Omental fat pad (tissue), 4 donors: Measurements from ENCODE around the gene SLC35F6. TPM values are rescaled to one million over a fixed set of nuclear protein-coding genes. Genes with fewer than 3 reads are reported as not detected.
"Not testable (repeated sequence)": the region's sequence is repeated elsewhere in the genome, so short reads cannot be mapped to it uniquely, and the experiment has no call there.

ENCODE experiments used
- ATAC-seq: fragments of 150-250 bp; one replicate; pipeline ENCODE4 v1.9.1; 2016; ENCODE audit warnings: mild to moderate bottlenecking, moderate library complexity; ENCODE audit not compliant: low FRiP score
- DNase-seq: peaks from one replicate; pipeline ENCODE4 v3.0.0-alpha.2; 2019; ENCODE audit warnings: low spot score
- total RNA-seq, 4 donors: library from RNA; depleted of rRNA; stranded (reverse); fragments of >200 nt; gene quantifications; one replicate each; pipeline ENCODE4 v1.1.0, GENCODE V29; 2016
- TF ChIP-seq, protein P1 (sequence below), 3 donors: fragments of 450-650 bp; IDR thresholded peaks; one replicate each; pipeline ENCODE4 v1.5.1; 2016 to 2017; ENCODE audit warnings: antibody characterized with exemption in 3 of 3, mild to moderate bottlenecking in 3 of 3, moderate library complexity in 2 of 3

Gene SLC35F6
- total RNA-seq, 4 donors from 2014 or later, result 43.0 to 84.9 (median 57.7) TPM

DNA sequence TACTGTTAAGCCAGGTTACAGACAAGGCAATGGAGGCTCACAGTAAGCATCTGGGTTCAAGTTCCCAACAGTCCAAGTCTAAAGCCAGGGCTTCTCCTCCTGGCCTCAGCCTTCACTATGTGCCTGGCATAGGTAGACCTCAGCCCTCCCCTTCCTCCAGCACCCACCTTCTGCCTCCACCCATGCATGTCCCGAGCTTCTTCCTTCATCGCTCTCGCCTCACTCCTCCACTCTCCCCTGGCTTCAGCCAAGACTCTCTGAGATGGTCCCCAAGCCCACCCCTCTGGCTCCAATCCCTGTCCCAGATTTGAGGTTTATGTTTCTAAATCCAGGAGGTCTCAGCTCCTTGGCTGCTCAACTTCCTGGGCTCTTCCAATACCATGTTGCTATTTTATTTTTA, 48.6 kb downstream of the SLC35F6 start:
- DNase-seq (no peak), ATAC-seq (no peak)
- TF ChIP-seq, protein P1, sequence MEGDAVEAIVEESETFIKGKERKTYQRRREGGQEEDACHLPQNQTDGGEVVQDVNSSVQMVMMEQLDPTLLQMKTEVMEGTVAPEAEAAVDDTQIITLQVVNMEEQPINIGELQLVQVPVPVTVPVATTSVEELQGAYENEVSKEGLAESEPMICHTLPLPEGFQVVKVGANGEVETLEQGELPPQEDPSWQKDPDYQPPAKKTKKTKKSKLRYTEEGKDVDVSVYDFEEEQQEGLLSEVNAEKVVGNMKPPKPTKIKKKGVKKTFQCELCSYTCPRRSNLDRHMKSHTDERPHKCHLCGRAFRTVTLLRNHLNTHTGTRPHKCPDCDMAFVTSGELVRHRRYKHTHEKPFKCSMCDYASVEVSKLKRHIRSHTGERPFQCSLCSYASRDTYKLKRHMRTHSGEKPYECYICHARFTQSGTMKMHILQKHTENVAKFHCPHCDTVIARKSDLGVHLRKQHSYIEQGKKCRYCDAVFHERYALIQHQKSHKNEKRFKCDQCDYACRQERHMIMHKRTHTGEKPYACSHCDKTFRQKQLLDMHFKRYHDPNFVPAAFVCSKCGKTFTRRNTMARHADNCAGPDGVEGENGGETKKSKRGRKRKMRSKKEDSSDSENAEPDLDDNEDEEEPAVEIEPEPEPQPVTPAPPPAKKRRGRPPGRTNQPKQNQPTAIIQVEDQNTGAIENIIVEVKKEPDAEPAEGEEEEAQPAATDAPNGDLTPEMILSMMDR (IDR thresholded peaks at IDR 0.05), result no peak

DNA sequence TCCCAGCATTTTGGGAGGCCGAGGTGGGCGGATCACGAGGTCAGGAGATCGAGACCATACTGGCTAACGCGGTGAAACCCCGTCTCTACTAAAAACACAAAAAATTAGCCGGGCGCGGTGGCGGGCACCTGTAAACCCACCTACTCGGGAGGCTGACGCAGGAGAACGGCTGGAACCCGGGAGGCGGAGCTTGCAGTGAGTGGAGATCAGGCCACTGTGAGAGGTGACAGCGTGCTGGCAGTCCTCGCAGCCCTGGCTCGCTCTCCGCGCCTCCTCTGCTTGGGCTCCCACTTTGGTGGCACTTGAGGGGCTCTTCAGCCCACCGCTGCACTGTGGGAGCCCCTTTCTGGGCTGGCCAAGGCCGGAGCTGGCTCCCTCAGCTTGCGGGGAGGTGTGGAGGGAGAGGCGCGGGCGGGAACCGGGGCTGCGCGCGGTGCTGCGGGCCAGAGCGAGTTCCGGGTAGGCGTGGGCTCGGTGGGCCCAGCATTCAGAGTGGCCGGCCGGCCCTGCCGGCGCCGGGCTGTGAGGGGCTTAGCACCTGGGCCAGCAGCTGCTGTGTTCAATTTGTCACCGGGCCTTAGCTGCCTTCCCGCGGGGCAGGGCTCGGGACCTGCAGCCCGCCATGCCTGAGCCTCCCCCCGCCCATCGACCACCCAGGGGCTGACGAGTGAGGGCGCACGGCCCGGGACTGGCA, 50.1 kb downstream of the SLC35F6 start:
- not testable (repeated sequence) for DNase-seq, ATAC-seq

DNA sequence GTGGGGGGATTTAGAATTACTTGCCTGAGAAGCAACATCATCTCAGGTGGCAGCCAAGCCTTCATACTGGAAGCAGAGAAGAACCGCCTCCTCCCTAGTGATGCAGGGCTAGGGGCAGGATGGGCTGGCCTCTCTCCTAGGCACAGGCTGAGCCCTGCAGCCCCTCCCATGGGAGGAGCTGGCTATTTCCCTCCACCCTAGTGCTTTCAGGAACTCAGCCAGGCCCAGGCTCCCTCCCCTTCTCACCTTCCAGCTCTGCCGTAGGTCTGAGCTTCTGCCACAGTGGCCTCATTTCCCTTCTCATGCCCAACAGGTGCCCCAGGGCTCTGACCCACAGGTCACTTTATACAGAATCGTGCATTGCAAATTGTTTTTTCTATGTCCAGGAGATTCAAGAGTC, 52.8 kb downstream of the SLC35F6 start:
- DNase-seq (no peak), ATAC-seq (no peak)
- TF ChIP-seq, protein P1 (IDR thresholded peaks at IDR 0.05), result no peak

DNA sequence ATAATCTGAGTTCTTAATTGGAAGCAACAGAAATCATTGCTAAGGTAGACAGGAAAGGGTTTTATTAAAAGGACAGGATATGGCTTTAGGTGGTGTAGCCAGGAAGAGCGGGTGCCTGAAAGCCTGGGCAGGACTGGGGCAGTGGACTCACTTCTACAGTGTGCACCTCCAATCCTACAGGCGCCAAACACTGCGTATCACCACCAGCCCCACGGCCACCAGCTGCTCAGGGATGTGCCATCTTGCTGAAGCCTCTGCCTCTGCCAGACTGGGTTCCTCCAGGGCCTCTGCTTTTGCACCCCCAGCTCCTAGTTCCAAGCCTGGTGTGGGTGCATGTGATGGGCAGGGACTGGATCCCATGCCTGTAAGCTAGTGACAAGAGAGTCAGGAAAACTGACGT, 54.2 kb downstream of the SLC35F6 start:
- TF ChIP-seq, protein P1 (IDR thresholded peaks at IDR 0.05), result no peak
- ATAC-seq, result no peak
- no peak for DNase-seq

DNA sequence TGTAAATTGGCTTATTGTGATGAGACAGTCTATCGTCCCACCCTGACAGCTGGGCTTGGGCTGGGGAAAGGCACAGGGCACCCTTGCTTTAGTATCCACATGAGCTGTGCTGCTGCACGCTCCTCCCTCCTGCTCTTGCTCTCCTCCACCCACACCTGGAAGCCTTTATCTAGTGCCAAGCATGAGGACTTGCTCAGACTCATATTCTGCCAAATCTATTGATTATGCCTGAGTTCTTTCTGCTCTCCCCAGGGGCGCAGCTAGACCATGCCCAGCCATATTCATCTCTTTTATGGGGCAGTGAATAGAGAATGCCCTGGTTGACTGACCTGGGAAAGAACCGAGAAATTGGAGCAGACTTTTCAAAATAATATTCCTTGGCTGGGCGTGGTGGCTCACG, 54.9 kb downstream of the SLC35F6 start:
- TF ChIP-seq, protein P1 (IDR thresholded peaks at IDR 0.05), result no peak
- DNase-seq (no peak), ATAC-seq (no peak)

DNA sequence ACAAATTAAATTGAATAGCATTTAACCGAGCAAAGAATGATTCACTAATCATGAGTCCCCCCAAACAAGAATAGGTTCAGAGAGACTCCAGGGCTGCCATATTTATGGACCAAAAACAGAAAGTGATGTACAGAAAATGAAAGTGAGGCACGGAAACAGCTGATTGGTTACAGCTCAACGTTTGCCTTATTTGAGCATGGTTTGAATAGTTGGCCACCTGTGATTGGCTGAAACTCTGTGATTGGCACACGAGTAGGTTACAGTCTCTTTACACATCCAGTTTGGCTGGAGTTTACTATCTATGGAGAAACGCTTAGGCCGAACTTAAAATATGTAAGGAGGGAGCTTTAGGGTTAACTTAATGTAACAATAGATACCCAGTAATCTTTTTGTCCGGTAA, 56.8 kb downstream of the SLC35F6 start:
- TF ChIP-seq, protein P1 (IDR thresholded peaks at IDR 0.05), result no peak
- ATAC-seq, result no peak
- no peak for DNase-seq

DNA sequence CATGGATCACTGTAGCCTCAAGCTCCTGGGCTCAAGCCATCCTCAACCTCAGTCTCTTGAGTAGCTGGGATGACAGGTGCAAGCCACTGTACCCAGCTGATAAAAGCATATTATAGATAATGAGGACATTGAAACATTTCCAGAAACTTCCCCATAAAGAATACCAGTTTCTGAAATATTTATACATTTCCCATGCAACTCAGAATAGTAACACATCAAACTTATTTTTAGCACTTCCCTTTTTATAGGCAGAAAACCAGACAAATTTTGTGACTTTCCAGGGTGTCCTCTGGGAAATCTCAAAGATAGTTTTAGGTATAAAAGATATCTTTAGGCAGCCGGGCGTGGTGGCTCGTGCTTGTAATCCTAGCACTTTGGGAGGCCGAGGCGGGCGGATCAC, 58.8 kb downstream of the SLC35F6 start:
- DNase-seq (no peak), ATAC-seq (no peak)
- TF ChIP-seq, protein P1 (IDR thresholded peaks at IDR 0.05), result no peak

Other genes with a start within 250 kb of the SLC35F6 start
- not detected for gene CIB4, start 122.9 kb upstream of the SLC35F6 start, total RNA-seq
- gene KCNK3, start 71.6 kb upstream of the SLC35F6 start, total RNA-seq, result 1 to 10 TPM; 1.6 to 7.7 (median 3.5) TPM
- gene CENPA, start 21.8 kb downstream of the SLC35F6 start, total RNA-seq, result 1 to 10 TPM in 1 of 4 donors, under 1 TPM in 1, not detected in 2; 0.46 to 1.1 TPM
- not detected for gene DPYSL5, start 83.8 kb downstream of the SLC35F6 start, total RNA-seq
- 10 to 100 TPM; 11.5 to 24.2 (median 12.3) TPM for gene MAPRE3, start 206.4 kb downstream of the SLC35F6 start, total RNA-seq